H7 (cell line): ENCODE results near the gene THEMIS. TPM values are rescaled to one million over a fixed set of nuclear protein-coding genes. Genes with fewer than 3 reads are reported as not detected.

Experiments
- DNase-seq: peaks from one replicate; pipeline ENCODE4 v3.0.0; 2012
- H3K27me3 ChIP-seq: 2 replicates; pipeline ENCODE4 v1.6.0; 2011; ENCODE audit warnings: mild to moderate bottlenecking, low read length; ENCODE audit not compliant: control insufficient read depth, insufficient read depth
- H3K36me3 ChIP-seq: replicated peaks from 2 replicates; pipeline ENCODE4 v1.5.1; 2011; ENCODE audit warnings: low read length; ENCODE audit not compliant: control insufficient read depth, insufficient read depth
- H3K4me3 ChIP-seq: 2 replicates; pipeline ENCODE4 v1.5.1; 2011; ENCODE audit warnings: low read depth, mild to moderate bottlenecking, control low read depth, low read length, moderate library complexity; ENCODE audit not compliant: insufficient read depth
- total RNA-seq: library from RNA; depleted of rRNA; stranded (reverse); fragments of >200 nt; shearing (Covaris generic); gene quantifications from 2 replicates; pipeline ENCODE4 v1.2.3, GENCODE V29; 2014

THEMIS gene
- total RNA-seq, 1 experiment from 2014 or later: not detected

DNA sequence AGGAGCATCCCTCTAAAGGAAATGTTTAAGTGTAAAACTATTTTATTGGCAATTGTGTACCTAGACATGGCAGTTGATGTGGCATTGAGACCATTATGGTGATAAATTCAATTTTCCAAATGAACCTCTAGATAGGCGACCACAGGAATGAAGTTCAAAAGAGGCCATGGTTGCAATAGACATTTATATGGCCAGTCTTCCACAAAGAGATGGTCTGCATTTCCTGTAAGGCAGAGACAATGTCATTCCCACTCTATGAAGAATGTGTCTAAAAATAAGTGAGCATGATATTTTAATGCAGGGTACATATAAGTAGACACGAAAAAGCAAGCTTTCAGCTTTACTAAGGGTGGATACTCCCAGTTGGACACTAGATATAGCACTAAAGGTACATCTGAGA, 40.9 kb downstream of the THEMIS start:
- Histone ChIP-seq H3K4me3 (no peak overlapping the region), H3K36me3 (no peaks in the 10 kb centered on the region), H3K27me3 (no peaks in the 10 kb centered on the region)
- DNase-seq: no peak

DNA sequence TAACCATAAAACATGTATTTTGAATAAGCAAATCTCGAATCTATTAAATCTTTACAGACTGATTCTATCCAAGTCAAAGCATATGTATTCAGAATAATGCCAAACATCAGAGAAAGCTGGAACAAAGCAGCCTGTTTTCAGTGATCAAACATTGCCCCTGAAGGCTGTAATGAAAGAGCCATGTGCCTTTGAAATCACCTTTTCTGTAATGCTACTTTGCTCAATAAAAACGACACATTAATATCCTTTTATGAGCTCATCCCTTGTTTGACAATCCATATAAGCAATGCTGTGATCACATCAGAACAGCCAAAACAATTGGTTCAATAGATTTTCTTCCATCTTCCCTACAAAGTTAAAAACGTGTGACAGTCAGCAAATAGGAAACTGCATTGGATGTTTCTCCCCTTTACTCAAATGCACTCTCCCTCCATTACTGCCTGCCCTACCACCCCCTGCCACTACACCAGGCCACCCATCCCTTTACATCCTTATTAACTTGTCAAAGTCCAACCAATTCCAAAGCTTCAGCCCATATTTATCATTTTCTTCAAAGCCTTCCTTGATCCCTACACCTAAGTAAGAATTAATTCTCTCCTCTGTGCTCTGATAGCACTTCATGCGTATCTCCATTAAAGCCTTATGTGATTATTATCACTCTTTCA, 42.0 kb downstream of the THEMIS start:
- no peaks in the 10 kb centered on the region for H3K27me3 ChIP-seq
- DNase-seq: no peak
- H3K4me3 ChIP-seq: no peak overlapping the region
- no peaks in the 10 kb centered on the region for H3K36me3 ChIP-seq

DNA sequence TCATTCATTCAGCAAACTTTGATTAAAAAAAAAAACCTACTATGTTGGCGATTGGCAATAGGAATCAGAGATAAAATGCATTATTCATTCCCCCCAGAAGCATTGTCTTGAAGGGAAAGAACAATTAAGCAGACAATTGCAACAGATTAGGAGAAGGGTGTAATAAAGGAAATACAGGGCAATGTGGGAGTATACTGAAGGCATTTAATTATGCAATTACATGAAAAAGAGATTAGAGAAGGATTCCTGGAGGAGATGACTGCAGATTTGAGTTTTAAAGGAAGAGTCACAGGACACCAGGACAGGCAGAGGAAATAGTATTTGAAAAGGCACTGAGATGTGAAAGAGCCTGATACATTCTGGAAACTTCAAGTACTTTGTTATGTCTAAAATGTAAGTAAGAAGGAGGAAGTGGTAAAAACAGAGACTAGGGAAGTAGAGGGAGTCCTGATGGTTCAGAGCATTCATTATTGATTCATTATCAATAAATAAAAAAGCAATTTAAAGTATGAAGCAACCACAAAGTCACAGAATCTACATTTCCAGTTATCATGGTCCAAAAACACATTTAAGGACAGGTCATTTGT, 43.7 kb downstream of the THEMIS start:
- no peak overlapping the region for H3K4me3 ChIP-seq
- no peaks in the 10 kb centered on the region for H3K36me3 ChIP-seq
- H3K27me3 ChIP-seq: no peaks in the 10 kb centered on the region
- DNase-seq: no peak

DNA sequence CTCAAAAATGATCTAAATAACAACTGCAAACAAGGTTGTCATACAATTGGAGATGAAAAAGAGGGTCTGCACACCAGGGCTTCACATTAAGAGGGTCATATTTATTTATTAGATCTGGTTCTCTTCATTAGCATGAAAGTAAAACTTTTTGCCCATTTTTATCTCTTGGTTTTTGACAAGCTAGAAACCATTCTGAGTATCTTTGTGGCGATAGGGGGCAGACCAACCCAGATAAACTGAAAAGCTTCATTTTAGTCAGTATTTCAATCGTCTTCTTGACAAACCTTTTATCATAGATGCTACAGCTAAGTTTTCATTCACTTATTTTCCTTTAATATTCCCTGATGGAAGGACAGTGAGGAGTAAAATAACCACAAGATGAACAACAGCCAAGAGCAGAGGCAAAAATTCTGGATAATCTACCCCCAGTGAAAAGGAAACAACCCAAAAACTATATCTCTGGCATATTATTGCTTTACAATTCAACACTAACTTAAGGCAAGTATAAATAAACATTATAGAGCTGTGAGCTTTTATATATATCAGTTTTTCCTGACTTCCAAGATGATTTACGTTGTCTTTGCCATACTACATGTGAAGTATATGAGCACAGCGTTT, 45.2 kb downstream of the THEMIS start:
- Histone ChIP-seq H3K27me3 (no peaks in the 10 kb centered on the region), H3K36me3 (no peaks in the 10 kb centered on the region), H3K4me3 (no peak overlapping the region)
- no peak for DNase-seq

DNA sequence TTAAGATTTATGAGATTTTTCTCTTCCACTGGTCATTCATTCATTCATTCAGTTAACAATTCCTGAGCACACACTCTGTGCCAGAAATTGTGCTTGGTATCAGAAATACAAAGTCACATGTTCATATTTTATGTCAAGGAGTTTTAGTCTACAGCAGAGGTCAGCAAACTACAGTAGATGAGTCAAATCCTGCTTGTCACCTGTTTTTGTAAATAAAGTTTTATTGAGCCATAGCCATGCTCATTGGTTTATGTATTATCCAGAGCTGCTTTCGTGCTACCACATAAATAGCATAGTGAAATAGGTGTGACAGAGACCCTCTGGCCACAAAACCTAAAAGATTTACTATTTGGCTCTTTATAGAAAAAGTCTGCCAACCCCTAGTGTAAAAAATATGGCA, 46.8 kb downstream of the THEMIS start:
- H3K36me3 ChIP-seq: no peaks in the 10 kb centered on the region
- no peaks in the 10 kb centered on the region for H3K27me3 ChIP-seq
- DNase-seq: no peak
- no peak overlapping the region for H3K4me3 ChIP-seq

DNA sequence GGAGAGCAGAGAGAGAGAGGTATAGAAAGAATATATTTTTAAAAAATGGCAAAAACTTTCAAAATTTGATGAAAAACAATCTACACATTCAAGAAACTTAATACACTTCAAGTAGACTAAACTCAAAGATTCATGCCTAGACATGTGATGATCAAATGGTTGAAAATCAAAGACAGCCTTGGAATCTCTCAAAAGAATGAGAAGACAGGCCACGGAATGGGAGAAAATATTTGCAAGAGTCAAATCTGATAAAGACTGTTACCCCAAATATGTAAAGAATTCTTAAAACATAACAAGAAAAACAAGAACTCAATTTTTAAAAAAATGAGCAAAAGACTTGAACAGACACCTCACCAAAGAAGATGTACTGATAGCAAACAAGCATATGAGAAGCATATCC, 49.7 kb downstream of the THEMIS start:
- DNase-seq: no peak
- Histone ChIP-seq H3K36me3 (no peaks in the 10 kb centered on the region), H3K27me3 (no peaks in the 10 kb centered on the region), H3K4me3 (no peak overlapping the region)

DNA sequence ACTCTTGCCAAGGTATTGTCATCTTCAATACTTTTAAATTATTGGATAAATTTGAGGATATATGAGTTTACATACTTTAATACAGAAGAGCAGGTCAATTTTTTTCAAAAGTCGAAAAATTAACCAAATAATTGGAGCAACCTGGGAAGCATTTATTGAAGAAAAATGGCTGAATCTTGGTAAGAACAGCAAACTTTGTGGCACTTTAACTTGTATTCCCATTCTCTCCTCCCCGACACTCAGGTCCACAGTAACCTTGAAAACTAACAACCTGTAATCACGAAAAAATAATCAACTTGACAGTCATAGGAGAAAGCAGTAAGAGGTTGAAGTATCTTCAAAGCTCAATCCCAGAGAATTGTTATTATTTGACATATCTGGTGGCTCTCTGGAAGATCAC, 55.6 kb downstream of the THEMIS start:
- DNase-seq: no peak
- H3K36me3 ChIP-seq: no peaks in the 10 kb centered on the region
- no peak overlapping the region for H3K4me3 ChIP-seq
- H3K27me3 ChIP-seq: no peaks in the 10 kb centered on the region

DNA sequence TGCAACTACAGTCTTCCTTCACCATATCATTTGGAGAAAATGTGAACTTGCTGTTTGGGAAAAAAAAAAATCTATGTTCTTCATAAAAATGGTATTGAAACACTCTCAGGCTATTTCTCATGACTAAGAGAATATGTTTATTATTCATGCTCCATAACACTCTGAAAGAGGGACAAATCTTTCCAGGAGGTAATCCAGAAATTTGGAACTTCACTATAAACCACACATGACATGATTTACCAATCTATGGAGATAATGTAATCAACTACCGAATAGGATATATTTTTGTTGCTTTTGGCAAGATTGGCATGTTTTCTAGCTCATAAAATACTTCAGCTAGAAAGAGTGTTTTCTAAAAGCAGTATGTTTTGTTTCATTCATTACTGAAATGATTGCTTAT, 56.3 kb downstream of the THEMIS start:
- Histone ChIP-seq H3K4me3 (no peak overlapping the region), H3K27me3 (no peaks in the 10 kb centered on the region), H3K36me3 (no peaks in the 10 kb centered on the region)
- no peak for DNase-seq

DNA sequence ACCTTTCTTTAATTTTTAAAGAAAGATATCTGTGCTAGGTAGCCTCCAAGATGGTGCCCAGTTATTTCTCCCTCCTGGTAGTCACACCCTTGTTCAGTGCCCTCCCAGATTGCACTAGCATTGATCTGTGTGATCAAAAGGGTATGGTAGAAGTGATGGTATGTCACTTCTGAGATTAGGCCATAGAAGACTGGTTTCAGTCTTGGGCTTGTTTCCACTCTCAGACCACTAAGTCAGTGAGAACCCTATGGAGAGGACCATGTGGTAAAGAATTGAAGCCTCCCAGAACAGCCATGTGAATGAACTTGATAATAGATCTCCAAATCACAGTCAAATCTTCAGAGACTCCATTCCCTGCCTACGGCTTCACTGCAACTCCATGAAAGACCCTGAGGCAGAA, 57.3 kb downstream of the THEMIS start:
- H3K27me3 ChIP-seq: no peaks in the 10 kb centered on the region
- H3K36me3 ChIP-seq: no peaks in the 10 kb centered on the region
- no peak for DNase-seq
- no peak overlapping the region for H3K4me3 ChIP-seq

DNA sequence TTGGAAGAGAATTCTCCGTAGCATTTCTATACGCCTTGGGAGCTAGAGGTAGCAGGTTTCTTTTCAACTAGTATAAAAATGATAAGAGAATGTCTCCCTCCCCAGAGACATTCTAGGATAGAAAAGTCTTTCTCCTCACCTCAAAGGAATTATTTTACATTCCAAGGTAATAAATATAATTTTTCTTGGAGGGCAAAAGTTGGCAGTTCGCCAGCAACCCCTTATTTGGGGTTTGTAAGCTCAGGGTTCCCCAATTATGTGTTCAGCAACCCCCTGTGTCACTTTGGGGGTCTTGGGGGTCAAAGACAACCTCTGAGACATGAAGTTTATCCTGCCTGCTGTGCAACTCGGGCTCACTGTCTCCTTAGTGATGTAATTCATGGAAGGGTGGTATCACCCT, 58.3 kb downstream of the THEMIS start:
- no peaks in the 10 kb centered on the region for H3K36me3 ChIP-seq
- H3K27me3 ChIP-seq: no peaks in the 10 kb centered on the region
- no peak for DNase-seq
- H3K4me3 ChIP-seq: no peak overlapping the region

DNA sequence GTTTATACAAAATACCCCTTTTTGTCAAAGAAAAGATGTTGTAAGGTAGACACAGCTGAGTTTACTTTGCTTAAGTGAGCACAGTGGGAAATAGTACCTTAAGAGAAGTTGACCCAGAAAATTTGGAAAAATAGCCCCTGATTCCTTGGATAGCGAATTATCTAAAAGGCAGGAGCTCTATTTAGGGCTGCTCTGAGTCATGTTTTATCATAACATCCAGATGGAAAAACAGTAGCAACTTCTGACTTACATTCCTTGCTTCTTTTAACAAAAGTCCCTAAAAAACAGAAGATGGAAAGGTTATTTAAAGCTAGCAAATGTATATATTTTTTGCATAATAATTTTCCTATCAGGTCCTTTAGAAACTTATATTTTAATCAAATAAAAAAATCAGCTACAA, 59.0 kb downstream of the THEMIS start:
- H3K4me3 ChIP-seq: no peak overlapping the region
- DNase-seq: no peak
- no peaks in the 10 kb centered on the region for H3K36me3 ChIP-seq
- no peaks in the 10 kb centered on the region for H3K27me3 ChIP-seq

DNA sequence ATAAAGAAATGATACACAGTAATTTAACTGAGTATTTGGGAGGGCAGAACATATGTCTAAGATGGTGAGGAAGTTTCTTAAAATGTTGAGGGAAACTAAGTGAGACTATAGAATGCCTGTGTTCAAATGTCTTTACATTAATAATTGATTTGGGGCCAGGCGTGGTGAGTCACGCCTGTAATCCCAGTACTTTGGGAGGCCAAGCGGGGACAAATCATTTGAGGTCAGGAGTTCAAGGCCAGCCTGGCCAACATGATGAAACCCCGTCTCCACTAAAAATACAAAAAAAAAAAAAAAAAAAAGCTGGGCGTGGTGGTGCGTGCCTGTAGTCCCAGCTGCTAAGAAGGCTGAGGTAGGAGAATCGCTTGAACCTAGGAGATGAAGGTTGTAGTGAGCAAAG, 66.7 kb downstream of the THEMIS start:
- H3K4me3 ChIP-seq: no peak overlapping the region
- no peaks in the 10 kb centered on the region for H3K27me3 ChIP-seq
- no peaks in the 10 kb centered on the region for H3K36me3 ChIP-seq
- DNase-seq: no peak

DNA sequence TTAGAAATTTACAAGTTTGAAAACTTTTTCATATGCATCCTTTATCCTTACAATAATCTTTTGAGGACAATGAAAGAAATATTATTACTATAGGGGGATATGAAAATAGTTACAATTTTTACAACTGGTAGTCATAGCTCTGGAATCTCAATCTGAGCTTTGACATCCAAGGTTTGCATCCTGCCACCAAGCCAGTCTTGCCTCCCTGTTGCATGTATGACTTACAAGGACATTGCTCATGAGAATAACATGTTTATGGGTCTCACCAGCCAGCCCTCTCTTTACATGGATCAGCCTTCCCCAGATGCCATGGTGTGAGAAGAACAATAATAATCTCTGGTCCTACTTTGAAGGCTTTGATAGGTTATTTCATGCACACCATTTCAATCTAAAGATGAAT, 67.5 kb downstream of the THEMIS start:
- H3K36me3 ChIP-seq: no peaks in the 10 kb centered on the region
- DNase-seq: no peak
- H3K27me3 ChIP-seq: no peaks in the 10 kb centered on the region
- no peak overlapping the region for H3K4me3 ChIP-seq

DNA sequence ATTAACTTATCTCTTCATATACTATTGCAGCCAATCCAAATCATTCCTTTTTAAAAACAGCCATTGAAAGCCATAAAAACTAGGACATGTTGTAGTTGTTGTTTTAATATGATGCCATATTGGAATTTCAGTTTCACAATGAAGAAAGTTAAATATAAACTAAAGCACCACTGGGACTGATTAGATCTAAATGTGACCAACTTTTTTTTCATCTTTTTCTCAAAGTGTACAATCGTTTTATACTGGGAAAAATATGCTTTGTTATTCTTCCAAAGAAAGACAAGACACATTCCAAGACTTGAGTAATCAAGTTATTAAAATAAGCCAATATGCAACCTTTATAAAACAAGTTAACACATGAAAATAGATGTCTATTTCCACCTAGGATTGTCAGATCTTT, 68.5 kb downstream of the THEMIS start:
- Histone ChIP-seq H3K27me3 (no peaks in the 10 kb centered on the region), H3K4me3 (no peak overlapping the region), H3K36me3 (no peaks in the 10 kb centered on the region)
- no peak for DNase-seq

DNA sequence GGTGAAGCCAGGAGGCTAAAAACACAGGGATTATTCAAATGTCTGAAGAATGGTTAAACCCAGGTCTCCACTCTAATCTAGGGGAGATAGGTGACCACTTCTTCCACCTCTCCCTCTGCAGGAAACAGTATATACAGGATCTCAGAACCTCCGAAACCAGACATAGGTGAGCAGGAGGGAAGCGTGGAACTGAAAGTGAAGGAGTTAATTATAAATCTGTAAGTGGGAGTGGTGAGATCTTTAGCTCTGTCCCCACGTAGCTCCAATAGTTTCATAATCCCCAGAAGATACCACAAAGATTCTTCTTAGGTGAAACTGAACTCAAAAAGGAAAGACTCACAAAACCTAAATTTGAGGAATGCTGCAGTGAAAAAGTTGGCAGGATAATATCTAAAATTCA, 76.8 kb downstream of the THEMIS start:
- no peaks in the 10 kb centered on the region for H3K27me3 ChIP-seq
- no peak overlapping the region for H3K4me3 ChIP-seq
- DNase-seq: no peak
- no peaks in the 10 kb centered on the region for H3K36me3 ChIP-seq
